Activated CD8-positive, alpha-beta T cell treated with anti-CD3 and anti-CD28 coated beads, Interleukin-2, amount 10 ng/mL, durations not matched to agents 7 days and 5 days (primary cell): ENCODE results near the gene OR2H1. TPM values are rescaled to one million over a fixed set of nuclear protein-coding genes. Genes with fewer than 3 reads are reported as not detected.

Experiments used
- ATAC-seq: fragments of 150-1000 bp; cut with Tn5 transposase; one replicate; pipeline ENCODE4 v1.10.0; 2021; ENCODE audit warnings: moderate library complexity
- CTCF ChIA-PET: fragments of 350-600 bp; sonication (Branson Sonifier 250); formaldehyde crosslinking; loops from one replicate; lab custom pipeline; 2021; ENCODE audit warnings: antibody characterized with exemption; lab: Charles Lee
- POLR2A ChIA-PET: fragments of 350-600 bp; sonication (Branson Sonifier 250); formaldehyde crosslinking; loops from one replicate; lab custom pipeline; 2021; ENCODE audit warnings: antibody characterized with exemption; lab: Charles Lee
- DNase-seq: peaks from one replicate; pipeline ENCODE4 v3.0.0-alpha.2; 2020
- H3K27ac Mint-ChIP-seq: one replicate; pipeline ENCODE4 v1.8.0; 2021; ENCODE audit warnings: mild to moderate bottlenecking, mixed read lengths
- H3K27me3 Mint-ChIP-seq: one replicate; pipeline ENCODE4 v1.8.0; 2021; ENCODE audit warnings: low read depth, mixed read lengths
- H3K36me3 Mint-ChIP-seq: one replicate; pipeline ENCODE4 v1.8.0; 2021; ENCODE audit warnings: low read depth, mixed read lengths
- H3K4me1 Mint-ChIP-seq: one replicate; pipeline ENCODE4 v1.8.0; 2021; ENCODE audit warnings: low read depth, mixed read lengths
- H3K4me3 Mint-ChIP-seq: one replicate; pipeline ENCODE4 v1.8.0; 2021; ENCODE audit warnings: mild to moderate bottlenecking, mixed read lengths
- H3K9me3 Mint-ChIP-seq: one replicate; pipeline ENCODE4 v1.8.0; 2022; ENCODE audit warnings: mixed read lengths; ENCODE audit not compliant: insufficient read depth
- total RNA-seq, 2 experiments: library from RNA; stranded (reverse); gene quantifications; one replicate each; pipeline ENCODE4 v1.2.3, GENCODE V29; 2021

The OR2H1 gene
- total RNA-seq, 2 experiments from 2014 or later, result not detected

DNA sequence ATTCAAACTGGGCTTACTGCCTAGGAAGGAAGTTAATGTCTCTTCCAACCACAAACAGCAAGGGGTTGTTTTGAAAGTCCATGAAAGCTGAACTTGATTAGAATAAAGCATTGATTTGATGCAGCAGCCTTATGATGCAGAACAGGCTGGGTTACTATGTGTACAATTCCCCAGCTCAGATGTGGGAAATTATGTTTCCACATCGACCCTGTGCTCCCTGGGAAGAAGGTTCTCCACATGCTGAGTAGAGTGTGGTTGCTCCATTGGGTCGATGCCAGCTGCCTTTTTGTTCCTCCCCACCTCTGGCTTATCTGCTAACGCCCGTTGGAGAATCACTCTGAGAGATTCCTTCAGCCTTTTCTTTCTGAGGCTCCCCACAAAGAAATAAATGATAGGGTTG, 29.6 kb downstream of the OR2H1 start:
- Mint-ChIP-seq H3K27ac (no peak overlapping the region), H3K4me3 (no peak overlapping the region), H3K27me3 (peaks cover 20% of the 10 kb centered on the region), H3K9me3 (no peaks in the 10 kb centered on the region), H3K36me3 (no peaks in the 10 kb centered on the region), H3K4me1 (no peaks in the 10 kb centered on the region)
- DNase-seq (no peak), ATAC-seq (no peak)
- POLR2A ChIA-PET, result no interaction called here
- CTCF ChIA-PET, result no interaction called here

DNA sequence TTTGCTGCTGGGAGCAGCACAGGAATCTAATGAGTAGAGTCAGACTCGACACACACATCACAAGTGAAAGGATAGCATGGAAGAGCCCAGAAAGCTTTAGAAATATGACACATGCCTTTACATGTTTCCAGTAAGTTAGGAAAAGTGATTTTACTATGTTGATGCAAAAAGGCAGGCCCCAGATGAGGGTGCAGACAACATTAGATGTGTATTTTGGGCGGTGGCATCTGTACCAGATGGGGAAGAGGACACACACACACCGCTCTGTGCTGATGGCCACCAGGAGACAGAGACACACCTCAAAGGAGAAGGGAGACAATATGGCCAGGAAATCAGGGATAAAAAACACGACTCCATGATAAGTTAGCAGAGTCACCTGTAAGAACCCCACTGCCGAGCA, 30.2 kb downstream of the OR2H1 start:
- DNase-seq, result no peak
- no peak overlapping the region for H3K27ac Mint-ChIP-seq
- no peaks in the 10 kb centered on the region for H3K9me3 Mint-ChIP-seq
- no peaks in the 10 kb centered on the region for H3K4me1 Mint-ChIP-seq
- no peak for ATAC-seq
- CTCF ChIA-PET, result no interaction called here
- POLR2A ChIA-PET, result no interaction called here
- no peak overlapping the region for H3K4me3 Mint-ChIP-seq
- H3K27me3 Mint-ChIP-seq, result peaks cover 20% of the 10 kb centered on the region
- no peaks in the 10 kb centered on the region for H3K36me3 Mint-ChIP-seq

DNA sequence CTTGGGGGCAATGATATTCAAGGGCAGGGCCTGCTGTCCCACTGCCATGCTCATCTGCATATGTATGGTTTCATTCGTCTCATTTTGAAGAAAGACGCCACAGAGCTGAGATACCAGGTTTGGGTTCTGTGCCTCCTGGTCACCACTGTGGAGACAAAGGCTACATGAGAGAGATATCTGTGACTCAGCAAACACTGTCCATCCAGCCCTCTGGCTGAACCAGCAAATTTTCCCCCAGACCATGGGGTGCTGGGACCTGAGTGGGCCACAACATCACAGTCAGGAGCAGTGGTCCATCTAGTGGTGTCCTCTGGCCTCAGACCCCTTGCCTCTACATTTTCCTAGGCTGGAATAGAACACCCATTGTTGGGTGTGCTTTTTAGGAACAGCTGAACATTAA, 30.7 kb downstream of the OR2H1 start, which contains the start of gene MAS1L:
Gene MAS1L (minus strand): TSS at position 297 of the 400 bp plus-strand sequence. CDS start 54 bp downstream, at position 243.
- DNase-seq (no peak), ATAC-seq (no peak)
- no peaks in the 10 kb centered on the region for H3K4me1 Mint-ChIP-seq
- no peak within 1 kb of the TSS for H3K27ac Mint-ChIP-seq
- POLR2A ChIA-PET, result no interaction called here
- CTCF ChIA-PET, result no interaction called here
- no peak within 1 kb of the TSS for H3K4me3 Mint-ChIP-seq
- H3K9me3 Mint-ChIP-seq, result no peaks in the 10 kb centered on the region
- H3K36me3 Mint-ChIP-seq, result no peaks in the 10 kb centered on the region
- H3K27me3 Mint-ChIP-seq, result peaks cover 16% of the 10 kb centered on the region

DNA sequence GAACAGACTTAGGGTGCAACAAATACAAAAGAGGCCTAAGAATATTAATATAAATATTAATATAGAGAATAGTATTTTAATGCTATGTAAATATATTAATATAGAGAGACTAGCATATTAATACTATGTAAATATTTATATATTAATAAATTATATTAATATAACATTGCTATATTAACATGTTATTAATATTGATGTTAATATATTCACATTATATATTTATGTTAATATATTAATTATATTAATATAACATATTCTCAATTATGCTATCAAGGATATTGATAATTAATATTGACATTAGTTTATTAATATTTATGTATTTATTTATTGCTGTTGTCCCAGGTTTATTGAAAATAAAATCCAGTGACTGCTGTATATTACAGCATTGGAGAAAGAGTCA, 31.9 kb downstream of the OR2H1 start:
- ChIA-PET POLR2A (no interaction called here), CTCF (no interaction called here)
- Mint-ChIP-seq H3K27me3 (peaks cover 15% of the 10 kb centered on the region), H3K27ac (no peak overlapping the region), H3K9me3 (no peaks in the 10 kb centered on the region), H3K4me1 (no peaks in the 10 kb centered on the region), H3K4me3 (no peak overlapping the region), H3K36me3 (no peaks in the 10 kb centered on the region)
- ATAC-seq, result no peak
- DNase-seq, result no peak

DNA sequence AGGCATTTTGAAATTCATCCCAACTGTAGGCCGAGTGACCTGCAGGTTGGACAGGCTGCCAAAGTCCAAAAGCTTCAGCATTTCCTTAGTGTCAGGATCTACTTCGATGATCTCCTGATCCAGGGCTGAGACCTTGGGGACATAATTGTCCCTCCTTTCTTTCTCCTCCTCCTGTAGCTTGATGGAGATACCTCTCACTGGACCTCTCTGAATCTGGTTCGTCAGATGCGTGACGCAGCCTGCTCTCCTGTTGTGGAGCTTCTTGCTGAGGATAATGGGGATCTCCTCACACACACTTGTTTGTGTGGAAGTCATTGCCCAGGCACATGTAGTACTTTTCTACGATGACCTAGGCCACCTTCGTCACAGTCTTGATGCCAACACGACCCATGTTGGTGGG, 32.3 kb downstream of the OR2H1 start:
- no peaks in the 10 kb centered on the region for H3K9me3 Mint-ChIP-seq
- ChIA-PET CTCF (no interaction called here), POLR2A (no interaction called here)
- no peak overlapping the region for H3K4me3 Mint-ChIP-seq
- no peak for ATAC-seq
- H3K27me3 Mint-ChIP-seq, result peaks cover 14% of the 10 kb centered on the region
- no peak for DNase-seq
- H3K27ac Mint-ChIP-seq, result no peak overlapping the region
- no peaks in the 10 kb centered on the region for H3K4me1 Mint-ChIP-seq
- H3K36me3 Mint-ChIP-seq, result no peaks in the 10 kb centered on the region

DNA sequence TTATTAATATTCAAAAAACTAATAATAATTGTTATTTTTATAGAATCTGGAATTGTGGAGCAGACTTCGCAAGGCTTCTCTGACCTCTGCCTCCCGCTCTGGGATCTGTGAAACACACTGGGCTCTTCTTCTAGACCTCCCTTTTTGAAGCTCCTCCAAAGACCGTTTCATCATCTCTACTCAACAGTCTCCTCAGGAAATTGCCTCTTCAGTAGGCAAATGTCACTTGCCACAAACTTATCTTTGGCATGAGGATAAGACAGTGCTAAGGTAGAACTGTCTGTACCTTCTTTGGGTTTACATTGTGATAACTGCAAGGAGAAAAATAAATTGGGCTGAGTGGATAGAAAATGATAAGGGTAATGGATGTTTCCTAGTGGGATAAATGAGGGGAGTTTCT, 33.1 kb downstream of the OR2H1 start:
- H3K27me3 Mint-ChIP-seq, result peaks cover 18% of the 10 kb centered on the region
- H3K27ac Mint-ChIP-seq, result no peak overlapping the region
- no peaks in the 10 kb centered on the region for H3K9me3 Mint-ChIP-seq
- CTCF ChIA-PET, result no interaction called here
- no peak for ATAC-seq
- POLR2A ChIA-PET, result no interaction called here
- no peak overlapping the region for H3K4me3 Mint-ChIP-seq
- peak; percentile 6 for DNase-seq
- no peaks in the 10 kb centered on the region for H3K4me1 Mint-ChIP-seq
- no peaks in the 10 kb centered on the region for H3K36me3 Mint-ChIP-seq

DNA sequence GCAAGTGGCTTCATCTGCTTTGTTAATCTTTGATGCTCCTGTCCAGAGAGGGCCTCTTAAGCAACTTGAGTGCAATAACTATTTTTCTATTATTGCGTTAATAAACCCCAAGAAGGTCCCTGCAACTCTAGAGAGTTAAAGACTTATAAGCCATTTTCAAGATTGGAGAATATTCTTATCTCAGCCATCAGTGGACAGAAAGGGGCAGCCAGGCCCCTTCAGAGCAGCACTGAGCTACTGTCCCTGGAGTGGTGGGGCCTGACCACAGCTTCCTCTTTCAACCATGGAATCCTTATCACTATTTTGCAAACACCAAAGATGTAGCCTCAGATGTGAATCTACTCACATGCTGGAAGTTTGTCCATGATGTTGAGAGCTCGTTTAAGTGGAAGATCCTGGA, 33.6 kb downstream of the OR2H1 start:
- ATAC-seq, result no peak
- peak; percentile 8 for DNase-seq
- no peak overlapping the region for H3K27ac Mint-ChIP-seq
- H3K4me1 Mint-ChIP-seq, result no peaks in the 10 kb centered on the region
- CTCF ChIA-PET, result interaction anchor here (1.1 kb wide), 1 partner anchor 22 kb away, joined by 3 read pairs; no protein-coding TSS in a partner anchor
- no peaks in the 10 kb centered on the region for H3K36me3 Mint-ChIP-seq
- no peaks in the 10 kb centered on the region for H3K9me3 Mint-ChIP-seq
- POLR2A ChIA-PET, result no interaction called here
- H3K4me3 Mint-ChIP-seq, result no peak overlapping the region
- peaks cover 21% of the 10 kb centered on the region for H3K27me3 Mint-ChIP-seq

DNA sequence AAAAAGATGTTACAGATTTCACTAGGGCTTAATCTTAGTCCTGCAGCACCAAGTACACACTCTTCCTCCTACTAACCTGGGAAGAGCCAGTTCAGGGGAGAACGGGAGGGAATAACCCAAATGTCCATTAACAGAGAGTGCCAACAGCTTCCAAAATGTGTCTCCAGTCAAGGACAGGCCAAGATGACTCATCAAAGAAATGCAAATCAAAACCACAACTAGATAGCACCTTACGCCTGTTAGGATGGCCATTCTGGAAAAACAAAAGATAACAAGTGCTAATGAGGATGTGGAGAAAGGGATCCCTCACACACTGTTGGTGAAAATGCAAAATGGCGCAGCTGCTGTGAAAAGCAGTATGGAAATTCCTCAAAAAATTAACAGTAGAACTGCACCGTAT, 34.6 kb downstream of the OR2H1 start:
- Mint-ChIP-seq H3K4me1 (no peaks in the 10 kb centered on the region), H3K27ac (no peak overlapping the region), H3K4me3 (no peak overlapping the region), H3K27me3 (peaks cover 20% of the 10 kb centered on the region), H3K9me3 (no peaks in the 10 kb centered on the region), H3K36me3 (no peaks in the 10 kb centered on the region)
- DNase-seq (no peak), ATAC-seq (no peak)
- ChIA-PET POLR2A (no interaction called here), CTCF (no interaction called here)

DNA sequence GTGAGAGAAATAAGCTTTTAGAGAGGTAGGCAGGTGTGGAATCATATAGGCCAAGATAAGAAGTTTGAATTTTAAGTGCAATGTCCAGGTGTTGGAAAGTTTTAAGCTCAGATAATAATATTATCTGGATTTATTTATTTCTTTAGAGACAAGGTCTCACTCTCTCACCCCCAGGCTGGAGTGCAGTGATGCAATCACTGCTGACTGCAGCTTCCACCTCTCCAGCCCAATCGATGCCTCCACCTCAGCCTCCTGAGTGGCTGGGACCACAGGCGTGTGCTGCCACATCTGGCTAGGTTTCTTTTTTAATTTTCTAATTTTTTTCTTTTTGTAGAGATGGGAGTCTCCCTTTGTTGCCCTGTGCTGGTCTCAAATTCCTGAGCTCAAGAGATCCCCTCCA, 36.3 kb downstream of the OR2H1 start:
- no peak overlapping the region for H3K27ac Mint-ChIP-seq
- H3K36me3 Mint-ChIP-seq, result no peaks in the 10 kb centered on the region
- POLR2A ChIA-PET, result no interaction called here
- peaks cover 30% of the 10 kb centered on the region for H3K27me3 Mint-ChIP-seq
- H3K4me3 Mint-ChIP-seq, result no peak overlapping the region
- H3K9me3 Mint-ChIP-seq, result no peaks in the 10 kb centered on the region
- no peak for ATAC-seq
- no peaks in the 10 kb centered on the region for H3K4me1 Mint-ChIP-seq
- DNase-seq, result no peak
- CTCF ChIA-PET, result no interaction called here

DNA sequence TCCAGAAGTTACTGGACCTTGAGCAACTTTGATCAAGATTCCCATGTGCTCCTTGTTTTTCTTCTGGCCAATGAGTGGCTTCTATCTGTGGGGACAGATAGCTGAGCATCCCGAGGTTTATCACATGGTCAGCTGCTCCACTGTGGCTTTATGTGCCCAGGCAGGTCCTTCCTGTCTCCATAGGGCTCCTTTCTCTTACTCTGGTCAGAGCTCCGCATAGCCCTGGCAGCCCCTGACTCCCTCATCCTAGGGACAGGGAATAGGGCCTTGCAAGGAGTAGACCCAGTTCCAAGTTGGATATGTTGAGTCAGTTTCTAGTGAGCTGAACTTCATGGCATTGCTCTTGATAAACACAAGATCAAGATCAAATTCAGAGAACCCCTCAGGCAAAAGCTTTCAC, 37.2 kb downstream of the OR2H1 start:
- no peaks in the 10 kb centered on the region for H3K9me3 Mint-ChIP-seq
- no peak overlapping the region for H3K4me3 Mint-ChIP-seq
- no peaks in the 10 kb centered on the region for H3K4me1 Mint-ChIP-seq

DNA sequence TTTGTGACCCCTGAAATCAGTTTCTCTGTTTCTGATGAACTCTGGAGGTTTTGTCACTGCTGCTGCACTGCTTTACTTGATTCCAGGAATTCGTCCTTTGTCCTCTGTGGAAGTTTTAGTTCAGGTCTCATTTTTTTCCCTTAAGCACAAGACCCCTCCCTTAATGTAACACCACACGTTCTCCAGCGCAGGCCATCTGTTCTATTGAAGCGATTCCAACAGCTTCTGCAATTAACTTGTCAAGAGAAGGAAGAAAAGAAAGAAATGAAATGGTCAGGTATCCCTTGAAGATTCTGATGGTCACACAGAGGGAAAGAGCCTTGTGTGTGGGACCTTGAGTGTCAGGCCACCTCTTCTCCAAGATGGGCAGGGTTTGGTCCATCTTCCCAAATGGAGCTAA, 38.6 kb downstream of the OR2H1 start:
- Mint-ChIP-seq H3K4me1 (no peaks in the 10 kb centered on the region), H3K4me3 (no peak overlapping the region), H3K27ac (no peak overlapping the region), H3K27me3 (peaks cover 36% of the 10 kb centered on the region), H3K36me3 (no peaks in the 10 kb centered on the region), H3K9me3 (no peaks in the 10 kb centered on the region)
- DNase-seq (no peak), ATAC-seq (no peak)
- POLR2A ChIA-PET, result no interaction called here
- CTCF ChIA-PET, result no interaction called here

More for the DNA sequence above, 37.2 kb downstream of the OR2H1 start:
- CTCF ChIA-PET, result no interaction called here
- Mint-ChIP-seq H3K27ac (no peak overlapping the region), H3K36me3 (no peaks in the 10 kb centered on the region), H3K27me3 (peaks cover 36% of the 10 kb centered on the region)
- DNase-seq (no peak), ATAC-seq (no peak)
- POLR2A ChIA-PET, result no interaction called here

DNA sequence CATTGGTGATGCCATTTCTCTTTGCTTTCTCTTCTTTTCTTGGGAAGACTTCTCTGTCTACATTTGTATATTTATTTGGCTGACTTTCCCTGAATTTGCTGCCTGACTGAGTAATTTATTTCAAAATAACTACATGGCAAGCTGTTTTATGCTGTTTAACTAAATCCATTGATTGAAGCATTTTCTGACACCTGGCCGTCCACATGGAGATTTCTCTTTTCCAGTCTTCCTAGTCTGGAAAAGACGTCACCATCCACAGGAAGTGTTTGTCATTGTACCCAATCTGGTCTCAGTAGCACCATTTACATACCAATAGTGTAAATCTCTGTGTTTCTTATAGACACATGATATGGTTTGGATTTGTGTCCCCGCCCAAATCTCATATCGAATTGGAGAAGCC, 40.0 kb downstream of the OR2H1 start:
- ATAC-seq (no peak), DNase-seq (peak; percentile 3)
- Mint-ChIP-seq H3K4me3 (no peak overlapping the region), H3K4me1 (no peaks in the 10 kb centered on the region), H3K9me3 (no peaks in the 10 kb centered on the region), H3K27me3 (peaks cover 32% of the 10 kb centered on the region), H3K36me3 (no peaks in the 10 kb centered on the region), H3K27ac (no peak overlapping the region)
- POLR2A ChIA-PET, result no interaction called here
- CTCF ChIA-PET, result no interaction called here

DNA sequence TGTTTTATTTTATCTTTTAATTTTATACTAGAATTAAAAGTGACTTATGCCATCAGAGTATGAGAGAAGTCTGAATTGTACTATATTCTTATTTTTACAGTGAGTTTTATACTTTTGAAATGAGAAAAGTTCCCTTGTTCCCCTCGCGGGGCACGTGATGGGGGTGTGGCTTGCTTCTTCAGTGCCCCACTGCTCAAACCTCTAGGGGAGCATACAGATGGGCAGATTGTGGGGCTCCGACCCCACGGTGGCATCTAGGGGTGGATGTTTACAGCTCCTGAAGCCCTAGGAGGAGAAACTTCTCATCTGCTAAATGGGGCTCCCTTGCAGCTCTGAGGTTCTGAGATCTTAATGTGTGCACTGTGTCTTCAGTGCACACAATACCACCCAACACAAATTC, 42.7 kb downstream of the OR2H1 start:
- ATAC-seq (no peak), DNase-seq (peak; percentile 12)
- Mint-ChIP-seq H3K36me3 (no peaks in the 10 kb centered on the region), H3K4me1 (no peaks in the 10 kb centered on the region), H3K9me3 (no peaks in the 10 kb centered on the region), H3K27ac (no peak overlapping the region), H3K27me3 (peaks cover 27% of the 10 kb centered on the region), H3K4me3 (no peak overlapping the region)
- POLR2A ChIA-PET, result no interaction called here
- CTCF ChIA-PET, result no interaction called here
